Left lung (tissue), 10 donors: ENCODE measurements around the gene FCN1. TPM values are rescaled to one million over a fixed set of nuclear protein-coding genes. Genes with fewer than 3 reads are reported as not detected.

Experiments
- ATAC-seq: fragments of 200-7000 bp; cut with Tn5 transposase; one replicate; pipeline ENCODE4 v1.9.1; 2020; ENCODE audit warnings: moderate library complexity
- DNase-seq, 4 donors: peaks; one replicate each; pipeline ENCODE4 v3.0.0-alpha.2; 2013 to 2020
- H3K27ac ChIP-seq, 2 donors: fragments of 200-600 bp; sonication (generic) in 1 of 2; one replicate each; pipeline versions ENCODE4 v1.5.0 to v1.8.0; 2020 to 2021
- H3K27me3 ChIP-seq, 2 donors: fragments of 200-600 bp; sonication (generic) in 1 of 2; one replicate each; pipeline versions ENCODE4 v1.5.0 to v1.8.0; 2020 to 2021
- H3K36me3 ChIP-seq, 2 donors: fragments of 200-600 bp; sonication (generic) in 1 of 2; one replicate each; pipeline versions ENCODE4 v1.5.0 to v1.8.0; 2020 to 2021
- H3K4me1 ChIP-seq, 2 donors: fragments of 200-600 bp; one replicate each; pipeline ENCODE4 v1.8.0; 2021
- H3K4me3 ChIP-seq, 2 donors: fragments of 200-600 bp; sonication (generic) in 1 of 2; one replicate each; pipeline versions ENCODE4 v1.5.0 to v1.8.0; 2020 to 2021; ENCODE audit warnings: mild to moderate bottlenecking in 1 of 2
- H3K9me3 ChIP-seq, 2 donors: fragments of 200-600 bp; sonication (generic) in 1 of 2; one replicate each; pipeline versions ENCODE4 v1.5.0 to v1.8.0; 2020 to 2021
- CTCF ChIP-seq, 2 donors: fragments of 200-600 bp; sonication (generic) in 1 of 2; IDR thresholded peaks; one replicate each; pipeline versions ENCODE4 v1.5.0 to v1.8.0; 2021; ENCODE audit warnings: antibody characterized with exemption in 2 of 2
- intact Hi-C, 2 donors: fragments of 100-400 bp; cut with DNase I; formaldehyde crosslinking; loops; one replicate each; pipeline versions ENCODE4 v1.11.2 to v1.14.2; 2022
- polyA plus RNA-seq, 6 donors: library from polyadenylated mRNA; unstranded; fragments of 120-200 nt; gene quantifications; one replicate each; pipeline ENCODE4 v1.2.1, GENCODE V29; 2013; ENCODE audit not compliant: insufficient read length in 6 of 6
- total RNA-seq, 2 donors: library from RNA; stranded (reverse); fragmentation: NEBNext Ultra II Directional; extraction: Animal tissue kit (Norgen Biotek cat#: 25700); gene quantifications; one replicate each; pipeline ENCODE4 v1.2.1, GENCODE V29; 2021
- donor health status: DM: no; HTN: yes; CAD: no.
- donor health status: DM: no; HTN: no; CAD: no.

FCN1 gene
- total and polyA plus RNA-seq, 8 donors, result 3.4 to 72.1 (median 5.7) TPM

DNA sequence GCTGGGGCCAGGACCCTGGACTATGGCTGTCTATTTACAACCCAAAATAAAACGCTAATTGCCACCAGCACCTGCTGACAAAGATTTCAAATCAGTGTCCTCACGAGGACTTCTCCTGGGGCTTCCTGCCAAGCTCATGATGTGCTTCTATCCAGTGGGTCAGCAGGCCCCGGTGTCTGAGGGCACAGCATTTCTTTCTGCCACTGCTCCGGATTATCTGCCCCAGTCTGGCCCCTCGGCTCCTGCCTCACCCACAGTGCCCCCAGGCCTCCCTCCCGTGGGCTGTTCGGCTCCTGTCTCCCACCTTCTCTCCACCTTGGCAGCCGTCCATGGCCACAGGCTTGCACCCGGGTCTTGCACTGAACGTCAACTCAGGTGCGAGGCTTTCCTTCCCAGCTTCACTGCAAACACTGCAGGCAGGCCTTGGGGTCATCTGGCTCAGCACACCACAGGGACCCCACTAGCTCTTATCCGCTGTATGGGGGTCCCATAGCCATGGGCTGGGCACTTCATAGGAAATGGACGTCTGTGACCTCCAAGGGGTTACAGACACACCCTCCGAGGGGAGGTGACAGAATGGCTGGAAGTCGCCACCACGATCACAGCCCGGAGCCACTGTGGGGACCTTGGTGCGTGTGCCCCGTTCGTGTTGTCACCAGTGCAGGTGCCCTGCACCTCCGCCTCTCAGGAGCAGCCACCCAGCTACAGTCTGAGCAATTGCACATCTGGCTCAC lies 43.8 kb upstream of the FCN1 start:
- intact Hi-C loops, result no loop called here
- H3K4me1 ChIP-seq, result no peaks in the 10 kb centered on the region
- no peaks in the 10 kb centered on the region for H3K36me3 ChIP-seq
- H3K9me3 ChIP-seq, result no peaks in the 10 kb centered on the region
- H3K27ac ChIP-seq, result no peak overlapping the region
- no peak overlapping the region for H3K4me3 ChIP-seq
- ATAC-seq (no peak), DNase-seq (peak in 2 of 4 donors; percentile 25 to 40)
- TF ChIP-seq CTCF (IDR thresholded peaks at IDR 0.05), result no peak
- H3K27me3 ChIP-seq, result peaks cover 0 to 19% of the 10 kb centered on the region in 2 donors

GRCh38 chr9:134960701-134961181 lies 43.0 kb upstream of the FCN1 start:
- no peaks in the 10 kb centered on the region for H3K36me3 ChIP-seq
- no peak overlapping the region for H3K4me3 ChIP-seq
- peaks cover 0 to 15% of the 10 kb centered on the region in 2 donors for H3K27me3 ChIP-seq
- intact Hi-C loops, result no loop called here
- DNase-seq, result peak in 2 of 4 donors; percentile 28 to 49
- no peak overlapping the region for H3K27ac ChIP-seq
- no peaks in the 10 kb centered on the region for H3K4me1 ChIP-seq
- no peak for TF ChIP-seq CTCF (IDR thresholded peaks at IDR 0.05)
- no peak for ATAC-seq
- no peaks in the 10 kb centered on the region for H3K9me3 ChIP-seq

- DNase-seq (peak in 1 of 4 donors; percentile 45), ATAC-seq (no peak)
- Histone ChIP-seq H3K4me1 (no peaks in the 10 kb centered on the region), H3K36me3 (no peaks in the 10 kb centered on the region), H3K4me3 (no peak overlapping the region), H3K27me3 (peaks cover 0 to 15% of the 10 kb centered on the region in 2 donors), H3K27ac (no peak overlapping the region), H3K9me3 (no peaks in the 10 kb centered on the region)
- TF ChIP-seq CTCF (IDR thresholded peaks at IDR 0.05), result no peak
- intact Hi-C loops, result no loop called here
These were observed 42.2 kb upstream of the FCN1 start for GRCh38 chr9:134959971-134960310.

GRCh38 chr9:134959126-134959970 lies 41.6 kb upstream of the FCN1 start:
- H3K27me3 ChIP-seq, result peaks cover 0 to 15% of the 10 kb centered on the region in 2 donors
- no peak for TF ChIP-seq CTCF (IDR thresholded peaks at IDR 0.05)
- H3K9me3 ChIP-seq, result no peaks in the 10 kb centered on the region
- no peak overlapping the region for H3K27ac ChIP-seq
- peak in 2 of 4 donors; percentile 19 to 47 for DNase-seq
- no peak for ATAC-seq
- no peak overlapping the region for H3K4me3 ChIP-seq
- H3K4me1 ChIP-seq, result no peaks in the 10 kb centered on the region
- no peaks in the 10 kb centered on the region for H3K36me3 ChIP-seq
- intact Hi-C loops, result no loop called here

- Histone ChIP-seq H3K9me3 (no peaks in the 10 kb centered on the region), H3K27me3 (peaks cover 0 to 15% of the 10 kb centered on the region in 2 donors), H3K27ac (no peak overlapping the region), H3K4me3 (no peak overlapping the region), H3K4me1 (no peaks in the 10 kb centered on the region), H3K36me3 (no peaks in the 10 kb centered on the region)
- intact Hi-C loops, result no loop called here
- no peak for TF ChIP-seq CTCF (IDR thresholded peaks at IDR 0.05)
- DNase-seq, result no peak
- no peak for ATAC-seq
These were observed 40.2 kb upstream of the FCN1 start for GRCh38 chr9:134957945-134958227.
